Omental fat pad (tissue), 4 donors: Measurements from ENCODE around the gene CDC14A. TPM values are rescaled to one million over a fixed set of nuclear protein-coding genes. Genes with fewer than 3 reads are reported as not detected.

Source experiments
- ATAC-seq: fragments of 150-250 bp; one replicate; pipeline ENCODE4 v1.9.1; 2016; ENCODE audit warnings: mild to moderate bottlenecking, moderate library complexity; ENCODE audit not compliant: low FRiP score
- DNase-seq: peaks from one replicate; pipeline ENCODE4 v3.0.0-alpha.2; 2019; ENCODE audit warnings: low spot score
- CTCF ChIP-seq, 3 donors: fragments of 450-650 bp; IDR thresholded peaks; one replicate each; pipeline ENCODE4 v1.5.1; 2016 to 2017; ENCODE audit warnings: antibody characterized with exemption in 3 of 3, mild to moderate bottlenecking in 3 of 3, moderate library complexity in 2 of 3
- total RNA-seq, 4 donors: library from RNA; depleted of rRNA; stranded (reverse); fragments of >200 nt; gene quantifications; one replicate each; pipeline ENCODE4 v1.1.0, GENCODE V29; 2016

Gene CDC14A
- total RNA-seq, 4 donors from 2014 or later: 9.4 to 39.9 (median 13.4) TPM

GRCh38 chr1:100530880-100531487, 178.7 kb downstream of the CDC14A start:
- TF ChIP-seq CTCF (IDR thresholded peaks at IDR 0.05): no peak
- DNase-seq (no peak), ATAC-seq (peak; percentile 70)

- ATAC-seq: no peak
- DNase-seq: no peak
Observed at GRCh38 chr1:100532645-100533044, 180.3 kb downstream of the CDC14A start.

GRCh38 chr1:100535264-100535663, 183.0 kb downstream of the CDC14A start:
- no peak for TF ChIP-seq CTCF (IDR thresholded peaks at IDR 0.05)
- DNase-seq: no peak

More at GRCh38 chr1:100532645-100533044, 180.3 kb downstream of the CDC14A start:
- no peak for TF ChIP-seq CTCF (IDR thresholded peaks at IDR 0.05)

GRCh38 chr1:100536031-100536430, 183.7 kb downstream of the CDC14A start:
- TF ChIP-seq CTCF (IDR thresholded peaks at IDR 0.05): no peak
- DNase-seq (no peak), ATAC-seq (no peak)

More at GRCh38 chr1:100535264-100535663, 183.0 kb downstream of the CDC14A start:
- no peak for ATAC-seq

GRCh38 chr1:100538913-100539835, 186.9 kb downstream of the CDC14A start:
- no peak for TF ChIP-seq CTCF (IDR thresholded peaks at IDR 0.05)
- DNase-seq: no peak
- ATAC-seq: peak; percentile 41

- no peak for DNase-seq
- TF ChIP-seq CTCF (IDR thresholded peaks at IDR 0.05): no peak
- ATAC-seq: peak; percentile 50
Observed at GRCh38 chr1:100539836-100540536, 187.7 kb downstream of the CDC14A start.
